GM19193 (cell line): ENCODE results near the gene PTPRN2.

Experiments
- POLR2A ChIP-seq: IDR thresholded peaks from 4 replicates; pipeline ENCODE4 v1.6.1; 2011; ENCODE audit not compliant: insufficient read depth, insufficient read length; ENCODE audit errors: extremely low read depth

The PTPRN2 gene

GRCh38 chr7:158526531-158526930 lies 61.1 kb downstream of the PTPRN2 start:
- no peak for TF ChIP-seq POLR2A

- TF ChIP-seq POLR2A = no peak
These were observed 61.8 kb downstream of the PTPRN2 start for GRCh38 chr7:158525648-158526484.

- TF ChIP-seq POLR2A = no peak
These were observed 62.6 kb downstream of the PTPRN2 start for GRCh38 chr7:158524749-158525635.

GRCh38 chr7:158520825-158521224 lies 66.8 kb downstream of the PTPRN2 start:
- TF ChIP-seq POLR2A = no peak

- no peak for TF ChIP-seq POLR2A
These were observed 67.9 kb downstream of the PTPRN2 start for GRCh38 chr7:158519633-158520174.

- no peak for TF ChIP-seq POLR2A
These were observed 68.5 kb downstream of the PTPRN2 start for GRCh38 chr7:158518980-158519632.

GRCh38 chr7:158517571-158517970 lies 70.1 kb downstream of the PTPRN2 start:
- no peak for TF ChIP-seq POLR2A

GRCh38 chr7:158517072-158517471 lies 70.6 kb downstream of the PTPRN2 start:
- no peak for TF ChIP-seq POLR2A

GRCh38 chr7:158516524-158516923 lies 71.1 kb downstream of the PTPRN2 start:
- TF ChIP-seq POLR2A = no peak

- TF ChIP-seq POLR2A = no peak
These were observed 74.8 kb downstream of the PTPRN2 start for GRCh38 chr7:158512869-158513268.

GRCh38 chr7:158512042-158512441 lies 75.6 kb downstream of the PTPRN2 start:
- no peak for TF ChIP-seq POLR2A

- TF ChIP-seq POLR2A = no peak
These were observed 78.7 kb downstream of the PTPRN2 start for GRCh38 chr7:158508802-158509385.

GRCh38 chr7:158507917-158508316 lies 79.7 kb downstream of the PTPRN2 start:
- no peak for TF ChIP-seq POLR2A

GRCh38 chr7:158506626-158507025 lies 81.0 kb downstream of the PTPRN2 start:
- no peak for TF ChIP-seq POLR2A
